ENCODE results near the gene HIVEP3. TPM values are rescaled to one million over a fixed set of nuclear protein-coding genes. Genes with fewer than 3 reads are reported as not detected.

The HIVEP3 gene
- total RNA-seq, 1 experiment from 2014 or later, result 1.2 TPM

DNA sequence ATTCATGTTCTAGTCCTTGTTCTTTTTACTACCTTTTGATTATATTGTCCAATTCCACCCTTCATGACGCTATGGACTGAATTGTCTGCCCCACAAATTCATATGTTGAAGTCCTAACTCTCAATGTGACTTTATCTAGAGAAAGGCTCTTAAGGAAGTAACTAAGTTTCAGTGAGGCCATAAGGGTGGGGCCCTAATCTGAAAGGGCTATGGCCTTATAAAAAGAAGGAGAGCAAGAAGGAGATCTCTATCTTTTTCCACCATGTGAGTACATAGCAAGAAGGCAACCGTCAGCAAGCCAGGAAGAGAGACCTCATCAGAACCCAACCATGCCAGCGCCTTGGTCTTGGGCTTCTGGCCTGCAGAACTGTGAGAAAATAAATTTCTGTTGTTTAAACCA, 95.9 kb downstream of the HIVEP3 start:
- DNase-seq (ENCODE audit: unreplicated experiment), result no peak
- no TSS peak for BruUV-seq (replicated peaks)
- ChIA-PET POLR2A (no interaction called here), CTCF (no interaction called here)
- no peaks in the 10 kb centered on the region for H3K9me3 Mint-ChIP-seq (ENCODE audit: unreplicated experiment)
- H3K27ac Mint-ChIP-seq (ENCODE audit: low read depth, unreplicated experiment), result no peak overlapping the region
- peaks cover 12% of the 10 kb centered on the region for H3K27me3 Mint-ChIP-seq (ENCODE audit: insufficient read depth, unreplicated experiment)
- no peak for TF ChIP-seq CTCF (IDR thresholded peaks at IDR 0.05; ENCODE audit: unreplicated experiment)
- no peaks in the 10 kb centered on the region for H3K36me3 Mint-ChIP-seq (ENCODE audit: insufficient read depth, unreplicated experiment)
- H3K4me3 Mint-ChIP-seq (ENCODE audit: unreplicated experiment), result no peak overlapping the region
- intact Hi-C loops (cut with micrococcal nuclease), result no loop called here
- no peaks in the 10 kb centered on the region for H3K4me1 Mint-ChIP-seq (ENCODE audit: insufficient read depth, unreplicated experiment)

DNA sequence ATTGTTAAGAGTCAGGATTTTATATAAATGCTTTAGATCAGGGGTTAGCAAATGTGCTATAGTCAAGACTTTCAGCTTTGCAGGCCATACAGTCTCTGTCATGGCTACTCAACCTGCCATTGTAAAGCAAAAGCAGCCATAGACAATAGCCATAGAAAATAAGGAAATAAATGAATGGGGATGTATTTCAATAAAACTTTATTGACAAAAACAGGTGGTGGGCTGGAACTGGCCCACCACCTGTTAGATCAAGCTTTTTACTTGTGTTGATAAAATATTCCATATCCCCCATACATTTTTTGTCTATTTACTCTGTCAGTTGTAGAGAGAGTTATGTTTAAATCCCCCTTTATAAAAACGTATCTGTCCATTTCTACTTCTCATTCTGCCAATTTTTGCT, 98.9 kb downstream of the HIVEP3 start:
- no TSS peak for BruUV-seq (replicated peaks)
- intact Hi-C loops (cut with micrococcal nuclease), result no loop called here
- POLR2A ChIA-PET, result no interaction called here
- H3K27ac Mint-ChIP-seq (ENCODE audit: low read depth, unreplicated experiment), result no peak overlapping the region
- DNase-seq (ENCODE audit: unreplicated experiment), result no peak
- TF ChIP-seq CTCF (IDR thresholded peaks at IDR 0.05; ENCODE audit: unreplicated experiment), result no peak
- H3K4me1 Mint-ChIP-seq (ENCODE audit: insufficient read depth, unreplicated experiment), result no peaks in the 10 kb centered on the region
- H3K4me3 Mint-ChIP-seq (ENCODE audit: unreplicated experiment), result no peak overlapping the region
- no peaks in the 10 kb centered on the region for H3K36me3 Mint-ChIP-seq (ENCODE audit: insufficient read depth, unreplicated experiment)
- no peaks in the 10 kb centered on the region for H3K9me3 Mint-ChIP-seq (ENCODE audit: unreplicated experiment)
- CTCF ChIA-PET, result no interaction called here
- peaks cover 12% of the 10 kb centered on the region for H3K27me3 Mint-ChIP-seq (ENCODE audit: insufficient read depth, unreplicated experiment)

GRCh38 chr1:41819069-41819468, 99.7 kb downstream of the HIVEP3 start:
- ChIA-PET POLR2A (no interaction called here), CTCF (no interaction called here)
- intact Hi-C loops (cut with micrococcal nuclease), result no loop called here
- Mint-ChIP-seq H3K36me3 (ENCODE audit: insufficient read depth, unreplicated experiment) (no peaks in the 10 kb centered on the region), H3K4me1 (ENCODE audit: insufficient read depth, unreplicated experiment) (no peaks in the 10 kb centered on the region), H3K27ac (ENCODE audit: low read depth, unreplicated experiment) (no peak overlapping the region), H3K9me3 (ENCODE audit: unreplicated experiment) (no peaks in the 10 kb centered on the region), H3K27me3 (ENCODE audit: insufficient read depth, unreplicated experiment) (peaks cover 12% of the 10 kb centered on the region), H3K4me3 (ENCODE audit: unreplicated experiment) (no peak overlapping the region)
- no TSS peak for BruUV-seq (replicated peaks)
- no peak for DNase-seq (ENCODE audit: unreplicated experiment)
- no peak for TF ChIP-seq CTCF (IDR thresholded peaks at IDR 0.05; ENCODE audit: unreplicated experiment)

GRCh38 chr1:41816061-41816460, 102.7 kb downstream of the HIVEP3 start:
- Mint-ChIP-seq H3K4me1 (ENCODE audit: insufficient read depth, unreplicated experiment) (peaks cover 7% of the 10 kb centered on the region), H3K9me3 (ENCODE audit: unreplicated experiment) (no peaks in the 10 kb centered on the region), H3K36me3 (ENCODE audit: insufficient read depth, unreplicated experiment) (no peaks in the 10 kb centered on the region), H3K4me3 (ENCODE audit: unreplicated experiment) (no peak overlapping the region), H3K27me3 (ENCODE audit: insufficient read depth, unreplicated experiment) (peaks cover 12% of the 10 kb centered on the region), H3K27ac (ENCODE audit: low read depth, unreplicated experiment) (no peak overlapping the region)
- no TSS peak for BruUV-seq (replicated peaks)
- ChIA-PET POLR2A (no interaction called here), CTCF (interaction anchor here (0.7 kb wide), 1 partner anchor 243 kb away, joined by 4 read pairs; no protein-coding TSS in a partner anchor)
- intact Hi-C loops (cut with micrococcal nuclease), result no loop called here
- no peak for TF ChIP-seq CTCF (IDR thresholded peaks at IDR 0.05; ENCODE audit: unreplicated experiment)
- no peak for DNase-seq (ENCODE audit: unreplicated experiment)

Measured in MCF 10A (cell line).